ENCODE data around the gene SYAP1. TPM values are rescaled to one million over a fixed set of nuclear protein-coding genes. Genes with fewer than 3 reads are reported as not detected.
A peak's percentile ranks its signal among the peaks of the same experiment; 100 is the strongest.
"Not testable (repeated sequence)": the region's sequence is repeated elsewhere in the genome, so short reads cannot be mapped to it uniquely, and the experiment has no call there.

The SYAP1 gene
- total RNA-seq, 2 experiments from 2014 or later = 20.6 to 22.3 TPM

- no peaks in the 10 kb centered on the region for H3K27me3 Mint-ChIP-seq
- H3K4me1 Mint-ChIP-seq = no peaks in the 10 kb centered on the region
- no peak for DNase-seq
- peaks cover 5% of the 10 kb centered on the region for H3K36me3 Mint-ChIP-seq
- H3K9me3 Mint-ChIP-seq = no peaks in the 10 kb centered on the region
- H3K27ac Mint-ChIP-seq = peak overlapping the region; percentile 23
- H3K4me3 Mint-ChIP-seq = no peak overlapping the region
These were observed 26.2 kb downstream of the SYAP1 start for GRCh38 chrX:16745659-16746058.

GRCh38 chrX:16748425-16748824, 29.0 kb downstream of the SYAP1 start:
- no peak overlapping the region for H3K27ac Mint-ChIP-seq
- no peak overlapping the region for H3K4me3 Mint-ChIP-seq
- H3K36me3 Mint-ChIP-seq = peaks cover 5% of the 10 kb centered on the region
- no peak for DNase-seq
- H3K4me1 Mint-ChIP-seq = no peaks in the 10 kb centered on the region
- H3K9me3 Mint-ChIP-seq = no peaks in the 10 kb centered on the region
- no peaks in the 10 kb centered on the region for H3K27me3 Mint-ChIP-seq

- no peak for DNase-seq
- Mint-ChIP-seq H3K27ac (no peak overlapping the region), H3K36me3 (peaks cover 3% of the 10 kb centered on the region), H3K9me3 (no peaks in the 10 kb centered on the region), H3K4me1 (no peaks in the 10 kb centered on the region), H3K27me3 (no peaks in the 10 kb centered on the region), H3K4me3 (no peak overlapping the region)
These were observed 30.7 kb downstream of the SYAP1 start for GRCh38 chrX:16750136-16750535.

- Mint-ChIP-seq H3K4me1 (no peaks in the 10 kb centered on the region), H3K36me3 (peaks cover 6% of the 10 kb centered on the region), H3K4me3 (no peak overlapping the region), H3K27me3 (no peaks in the 10 kb centered on the region), H3K9me3 (no peaks in the 10 kb centered on the region), H3K27ac (no peak overlapping the region)
- DNase-seq = no peak
These were observed 34.6 kb downstream of the SYAP1 start for GRCh38 chrX:16754019-16754418.

GRCh38 chrX:16756724-16757123, 37.3 kb downstream of the SYAP1 start:
- Mint-ChIP-seq H3K4me3 (no peak overlapping the region), H3K9me3 (no peaks in the 10 kb centered on the region), H3K27ac (no peak overlapping the region), H3K4me1 (no peaks in the 10 kb centered on the region), H3K27me3 (no peaks in the 10 kb centered on the region), H3K36me3 (peaks cover 6% of the 10 kb centered on the region)
- no peak for DNase-seq

- H3K4me3 Mint-ChIP-seq, H3K9me3 Mint-ChIP-seq, H3K4me1 Mint-ChIP-seq, H3K27ac Mint-ChIP-seq, H3K27me3 Mint-ChIP-seq, H3K36me3 Mint-ChIP-seq, DNase-seq: not testable (repeated sequence)
These were observed 42.1 kb downstream of the SYAP1 start for GRCh38 chrX:16761500-16761899.

- Mint-ChIP-seq H3K36me3 (no peaks in the 10 kb centered on the region), H3K27me3 (no peaks in the 10 kb centered on the region), H3K4me3 (no peak overlapping the region), H3K4me1 (no peaks in the 10 kb centered on the region), H3K9me3 (no peaks in the 10 kb centered on the region), H3K27ac (no peak overlapping the region)
- no peak for DNase-seq
These were observed 43.2 kb downstream of the SYAP1 start for GRCh38 chrX:16762579-16762978.

GRCh38 chrX:16765594-16765993, 46.2 kb downstream of the SYAP1 start:
- DNase-seq = no peak
- H3K4me1 Mint-ChIP-seq = no peaks in the 10 kb centered on the region
- H3K36me3 Mint-ChIP-seq = no peaks in the 10 kb centered on the region
- no peaks in the 10 kb centered on the region for H3K27me3 Mint-ChIP-seq
- no peaks in the 10 kb centered on the region for H3K9me3 Mint-ChIP-seq
- no peak overlapping the region for H3K4me3 Mint-ChIP-seq
- H3K27ac Mint-ChIP-seq = no peak overlapping the region

- Mint-ChIP-seq H3K36me3 (no peaks in the 10 kb centered on the region), H3K4me3 (no peak overlapping the region), H3K9me3 (no peaks in the 10 kb centered on the region), H3K4me1 (no peaks in the 10 kb centered on the region), H3K27ac (no peak overlapping the region), H3K27me3 (no peaks in the 10 kb centered on the region)
- DNase-seq = no peak
These were observed 51.6 kb downstream of the SYAP1 start for GRCh38 chrX:16770970-16771482.

- Mint-ChIP-seq H3K9me3 (no peaks in the 10 kb centered on the region), H3K36me3 (no peaks in the 10 kb centered on the region), H3K27ac (no peak overlapping the region), H3K4me3 (no peak overlapping the region), H3K4me1 (no peaks in the 10 kb centered on the region), H3K27me3 (no peaks in the 10 kb centered on the region)
- no peak for DNase-seq
These were observed 52.3 kb downstream of the SYAP1 start for GRCh38 chrX:16771483-16772398.

- DNase-seq = no peak
- no peaks in the 10 kb centered on the region for H3K36me3 Mint-ChIP-seq
- no peaks in the 10 kb centered on the region for H3K4me1 Mint-ChIP-seq
- no peak overlapping the region for H3K27ac Mint-ChIP-seq
- H3K9me3 Mint-ChIP-seq = no peaks in the 10 kb centered on the region
- H3K4me3 Mint-ChIP-seq = no peak overlapping the region
- no peaks in the 10 kb centered on the region for H3K27me3 Mint-ChIP-seq
These were observed 53.0 kb downstream of the SYAP1 start for GRCh38 chrX:16772460-16772859.

- no peaks in the 10 kb centered on the region for H3K4me1 Mint-ChIP-seq
- no peak overlapping the region for H3K4me3 Mint-ChIP-seq
- H3K9me3 Mint-ChIP-seq = no peaks in the 10 kb centered on the region
- DNase-seq = no peak
- no peaks in the 10 kb centered on the region for H3K27me3 Mint-ChIP-seq
- no peak overlapping the region for H3K27ac Mint-ChIP-seq
- H3K36me3 Mint-ChIP-seq = no peaks in the 10 kb centered on the region
These were observed 55.3 kb downstream of the SYAP1 start for GRCh38 chrX:16774746-16775145.

GRCh38 chrX:16778545-16778944, 59.1 kb downstream of the SYAP1 start:
- Mint-ChIP-seq H3K27ac (no peak overlapping the region), H3K4me1 (no peaks in the 10 kb centered on the region), H3K9me3 (no peaks in the 10 kb centered on the region), H3K4me3 (no peak overlapping the region), H3K36me3 (no peaks in the 10 kb centered on the region), H3K27me3 (no peaks in the 10 kb centered on the region)
- DNase-seq = no peak

- no peaks in the 10 kb centered on the region for H3K27me3 Mint-ChIP-seq
- no peak for DNase-seq
- H3K36me3 Mint-ChIP-seq = no peaks in the 10 kb centered on the region
- no peaks in the 10 kb centered on the region for H3K4me1 Mint-ChIP-seq
- no peak overlapping the region for H3K27ac Mint-ChIP-seq
- H3K9me3 Mint-ChIP-seq = no peaks in the 10 kb centered on the region
- no peak overlapping the region for H3K4me3 Mint-ChIP-seq
These were observed 59.6 kb downstream of the SYAP1 start for GRCh38 chrX:16778993-16779392.

- not testable (repeated sequence) for H3K9me3 Mint-ChIP-seq, DNase-seq, H3K4me3 Mint-ChIP-seq, H3K36me3 Mint-ChIP-seq, H3K27ac Mint-ChIP-seq, H3K4me1 Mint-ChIP-seq, H3K27me3 Mint-ChIP-seq
These were observed 60.4 kb downstream of the SYAP1 start for GRCh38 chrX:16779815-16780214.

GRCh38 chrX:16783452-16783851, 64.0 kb downstream of the SYAP1 start:
- H3K9me3 Mint-ChIP-seq = no peaks in the 10 kb centered on the region
- H3K27ac Mint-ChIP-seq = no peak overlapping the region
- peaks cover 6% of the 10 kb centered on the region for H3K36me3 Mint-ChIP-seq
- H3K4me1 Mint-ChIP-seq = peaks cover 10% of the 10 kb centered on the region
- H3K27me3 Mint-ChIP-seq = no peaks in the 10 kb centered on the region
- no peak for DNase-seq
- no peak overlapping the region for H3K4me3 Mint-ChIP-seq
